Stimulated activated CD8-positive, alpha-beta memory T cell treated with anti-CD3 and anti-CD28 coated beads, Interleukin-4, amount 100 ng/mL, for 48 hours (primary cell): Measurements from ENCODE around the gene PHF2.

Source experiments
- DNase-seq: peaks from one replicate; pipeline ENCODE4 v3.0.0-alpha.2; 2020

Gene PHF2

GRCh38 chr9:93669116-93669957, 93.0 kb downstream of the PHF2 start:
- DNase-seq: no peak

- no peak for DNase-seq
These were observed 93.5 kb downstream of the PHF2 start for GRCh38 chr9:93669958-93670207.

- no peak for DNase-seq
These were observed 94.0 kb downstream of the PHF2 start for GRCh38 chr9:93670208-93671019.

- no peak for DNase-seq
These were observed 94.6 kb downstream of the PHF2 start for GRCh38 chr9:93671020-93671338.

GRCh38 chr9:93672330-93673020, 96.1 kb downstream of the PHF2 start:
- peak; percentile 11 for DNase-seq

GRCh38 chr9:93673021-93673838, 96.8 kb downstream of the PHF2 start:
- peak; percentile 2 for DNase-seq

GRCh38 chr9:93673839-93674334, 97.5 kb downstream of the PHF2 start:
- no peak for DNase-seq

- DNase-seq: no peak
These were observed 98.4 kb downstream of the PHF2 start for GRCh38 chr9:93674580-93675335.

GRCh38 chr9:93675336-93676150, 99.2 kb downstream of the PHF2 start:
- DNase-seq: no peak

- DNase-seq: no peak
These were observed 100.1 kb downstream of the PHF2 start for GRCh38 chr9:93676310-93677047.

- no peak for DNase-seq
These were observed 100.7 kb downstream of the PHF2 start for GRCh38 chr9:93677048-93677571.

GRCh38 chr9:93677641-93678136, 101.3 kb downstream of the PHF2 start:
- peak; percentile 13 for DNase-seq

- DNase-seq: peak; percentile 14
These were observed 102.0 kb downstream of the PHF2 start for GRCh38 chr9:93678199-93679019.

- peak; percentile 15 for DNase-seq
These were observed 103.4 kb downstream of the PHF2 start for GRCh38 chr9:93679536-93680442.

- DNase-seq: peak; percentile 13
These were observed 104.3 kb downstream of the PHF2 start for GRCh38 chr9:93680443-93681268.

GRCh38 chr9:93681269-93682154, 105.1 kb downstream of the PHF2 start:
- DNase-seq: peak; percentile 20
